GM19043 (cell line): ENCODE results near the gene LGALS16.
"Not testable (repeated sequence)": the region's sequence is repeated elsewhere in the genome, so short reads cannot be mapped to it uniquely, and the experiment has no call there.

Experiments
- ATAC-seq: cut with Tn5 transposase; IDR thresholded peaks from one replicate; pipeline ENCODE4 v1.9.1; 2021; ENCODE audit warnings: low read depth; ENCODE audit not compliant: unreplicated experiment

LGALS16 gene

GRCh38 chr19:39655613-39656012 is at the start of gene LGALS16:
Gene LGALS16 (plus strand): TSS chr19:39655913. CDS start chr19:39655962, 49 bp downstream.
- ATAC-seq: no peak

GRCh38 chr19:39607021-39607420 is 48.7 kb upstream of the LGALS16 start:
- no peak for ATAC-seq

- no peak for ATAC-seq
Measured at GRCh38 chr19:39607561-39607960, 48.2 kb upstream of the LGALS16 start.

GRCh38 chr19:39613597-39613996 is 42.1 kb upstream of the LGALS16 start:
- ATAC-seq: no peak

- ATAC-seq: no peak
Measured at GRCh38 chr19:39617745-39618144, 38.0 kb upstream of the LGALS16 start.

- ATAC-seq: no peak
Measured at GRCh38 chr19:39623946-39624345, 31.8 kb upstream of the LGALS16 start.

GRCh38 chr19:39627631-39628030 is 28.1 kb upstream of the LGALS16 start:
- not testable (repeated sequence) for ATAC-seq

- no peak for ATAC-seq
Measured at GRCh38 chr19:39631178-39631577, 24.5 kb upstream of the LGALS16 start.

- ATAC-seq: no peak
Measured at GRCh38 chr19:39631626-39632025, 24.1 kb upstream of the LGALS16 start.

GRCh38 chr19:39637891-39638290 is 17.8 kb upstream of the LGALS16 start:
- ATAC-seq: no peak

GRCh38 chr19:39641773-39642172 is 13.9 kb upstream of the LGALS16 start:
- ATAC-seq: no peak

GRCh38 chr19:39643591-39643990 is 12.1 kb upstream of the LGALS16 start:
- ATAC-seq: no peak

- no peak for ATAC-seq
Measured at GRCh38 chr19:39645800-39646411, 9.8 kb upstream of the LGALS16 start.

GRCh38 chr19:39647918-39648317 is 7.8 kb upstream of the LGALS16 start:
- no peak for ATAC-seq

- no peak for ATAC-seq
Measured at GRCh38 chr19:39659791-39660190, 4.1 kb downstream of the LGALS16 start.

- ATAC-seq: no peak
Measured at GRCh38 chr19:39660661-39661060, 4.9 kb downstream of the LGALS16 start.

GRCh38 chr19:39661565-39661964 is 5.9 kb downstream of the LGALS16 start:
- no peak for ATAC-seq

GRCh38 chr19:39669860-39670259 is 14.1 kb downstream of the LGALS16 start:
- ATAC-seq: not testable (repeated sequence)

GRCh38 chr19:39670998-39671397 is 15.3 kb downstream of the LGALS16 start:
- no peak for ATAC-seq

GRCh38 chr19:39671739-39672363 is 16.1 kb downstream of the LGALS16 start:
- ATAC-seq: no peak

GRCh38 chr19:39672473-39672872 is 16.8 kb downstream of the LGALS16 start:
- ATAC-seq: no peak

GRCh38 chr19:39673862-39674261 is 18.1 kb downstream of the LGALS16 start:
- ATAC-seq: not testable (repeated sequence)
